Natural killer cell (primary cell): Measurements from ENCODE around the gene NAB1. TPM values are rescaled to one million over a fixed set of nuclear protein-coding genes. Genes with fewer than 3 reads are reported as not detected.

ENCODE experiments used
- ATAC-seq, 3 donors: fragments of 150-1000 bp in 2 of 3; fragments of 200-7000 bp in 1 of 3; cut with Tn5 transposase; 1 replicate in 1 of 3; 2 replicates in 2 of 3; pipeline ENCODE4 v1.10.0; 2021; ENCODE audit warnings: mild to moderate bottlenecking in 2 of 3, moderate library complexity in 2 of 3
- DNase-seq, 2 donors: peaks; one replicate each; pipeline versions ENCODE4 v3.0.0 to v3.0.0-alpha.2; 2013 to 2021; ENCODE audit warnings: mixed read lengths in 1 of 2
- H3K27ac ChIP-seq: one replicate; pipeline ENCODE4 v1.5.1; 2013; ENCODE audit warnings: mild to moderate bottlenecking, low read length
- H3K27me3 ChIP-seq: one replicate; pipeline ENCODE4 v1.6.1; 2013; ENCODE audit warnings: low read length; ENCODE audit not compliant: control insufficient read depth, insufficient read depth
- H3K36me3 ChIP-seq: one replicate; pipeline ENCODE4 v1.6.1; 2013; ENCODE audit warnings: low read length; ENCODE audit not compliant: control insufficient read depth, insufficient read depth
- H3K4me1 ChIP-seq: one replicate; pipeline ENCODE4 v1.6.1; 2013; ENCODE audit warnings: low read length; ENCODE audit not compliant: control insufficient read depth, insufficient read depth
- H3K4me3 ChIP-seq: one replicate; pipeline ENCODE4 v1.5.1; 2013; ENCODE audit warnings: low read length
- H3K9me3 ChIP-seq: one replicate; pipeline ENCODE4 v1.6.1; 2013; ENCODE audit warnings: low read length; ENCODE audit not compliant: control insufficient read depth, insufficient read depth
- H3K27ac Mint-ChIP-seq, 2 donors: one replicate each; pipeline ENCODE4 v1.8.0; 2022; ENCODE audit warnings: mild to moderate bottlenecking in 2 of 2, mixed read lengths in 2 of 2, moderate library complexity in 1 of 2
- H3K27me3 Mint-ChIP-seq, 2 donors: one replicate each; pipeline ENCODE4 v1.8.0; 2022; ENCODE audit warnings: low read depth in 2 of 2, mixed read lengths in 2 of 2
- H3K36me3 Mint-ChIP-seq: one replicate; pipeline ENCODE4 v1.8.0; 2022; ENCODE audit warnings: mixed read lengths
- H3K4me1 Mint-ChIP-seq, 2 donors: one replicate each; pipeline ENCODE4 v1.8.0; 2022; ENCODE audit warnings: mixed read lengths in 2 of 2
- H3K4me3 Mint-ChIP-seq: one replicate; pipeline ENCODE4 v1.8.0; 2022; ENCODE audit warnings: mild to moderate bottlenecking, moderate library complexity, mixed read lengths
- H3K9me3 Mint-ChIP-seq, 2 donors: one replicate each; pipeline ENCODE4 v1.8.0; 2022; ENCODE audit warnings: mixed read lengths in 2 of 2
- CTCF ChIP-seq: fragments of 200-600 bp; IDR thresholded peaks from one replicate; pipeline ENCODE4 v1.8.0; 2022; ENCODE audit warnings: antibody characterized with exemption
- WGBS: methylation state at CpG from one replicate; pipeline ENCODE4 v1.1.7; 2013; ENCODE audit warnings: missing lambda C conversion rate; ENCODE audit not compliant: insufficient coverage; 5-methylcytosine and 5-hydroxymethylcytosine counted together
- intact Hi-C: fragments of 100-400 bp; cut with micrococcal nuclease; formaldehyde crosslinking; loops from one replicate; pipeline ENCODE4 v1.14.2; 2022
- total RNA-seq, 4 donors: library from RNA; stranded (reverse); fragments of 120-200 nt in 1 of 4; gene quantifications; one replicate each; pipeline versions ENCODE4 v1.2.3 to v1.2.4, GENCODE V29; 2013 to 2022

Gene NAB1
- total RNA-seq, 3 donors from 2014 or later (not counting 1 experiment from before 2014, with no cell fraction given): 31.2 to 42.0 (median 37.8) TPM

DNA sequence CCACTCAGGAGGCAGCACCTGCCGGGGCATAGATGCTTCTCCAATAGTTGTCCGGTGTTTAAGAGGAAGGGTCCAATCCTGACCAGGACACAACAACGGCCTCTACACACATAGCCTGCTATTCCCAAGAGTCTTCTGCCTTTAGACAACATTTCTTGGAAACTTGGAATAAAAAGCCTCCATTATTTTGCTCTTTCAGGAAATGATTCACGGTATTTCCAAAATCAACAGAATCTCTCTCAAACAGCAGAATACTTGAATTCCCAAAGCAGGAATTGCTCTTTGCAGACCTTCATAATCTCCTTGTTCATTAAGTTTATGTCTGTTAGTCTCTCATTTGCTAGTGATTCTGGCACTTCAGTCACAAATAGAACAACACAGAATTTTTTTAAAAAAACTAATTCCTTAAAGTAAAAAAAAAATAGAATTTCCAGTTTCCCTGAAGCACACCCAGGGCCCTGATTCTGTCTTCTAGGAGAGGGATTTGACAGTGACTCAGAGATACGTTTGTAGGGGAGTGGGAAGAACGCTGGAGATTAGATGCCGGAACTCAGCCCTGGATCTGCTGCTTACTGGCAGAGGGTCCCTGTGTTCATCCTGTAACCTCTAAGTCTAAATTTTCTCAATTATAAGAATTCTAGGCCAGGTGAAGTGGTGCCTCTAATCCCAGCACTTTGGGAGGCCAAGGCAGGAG, 74.7 kb downstream of the NAB1 start:
- no peaks in the 10 kb centered on the region for H3K27me3 ChIP-seq
- TF ChIP-seq CTCF: no peak
- no peak overlapping the region for H3K4me3 ChIP-seq
- no peaks in the 10 kb centered on the region for H3K4me1 ChIP-seq
- intact Hi-C loops: no loop called here
- Mint-ChIP-seq H3K27me3 (peaks cover 4 to 7% of the 10 kb centered on the region in 2 donors), H3K4me3 (no peak overlapping the region), H3K27ac (no peak overlapping the region), H3K4me1 (no peaks in the 10 kb centered on the region), H3K9me3 (no peaks in the 10 kb centered on the region), H3K36me3 (no peaks in the 10 kb centered on the region)
- H3K27ac ChIP-seq: no peak overlapping the region
- 92% methylated on average over 7 of the region's 7 CpGs for WGBS
- no peak for DNase-seq
- ATAC-seq: no peak
- no peaks in the 10 kb centered on the region for H3K36me3 ChIP-seq
- no peaks in the 10 kb centered on the region for H3K9me3 ChIP-seq

DNA sequence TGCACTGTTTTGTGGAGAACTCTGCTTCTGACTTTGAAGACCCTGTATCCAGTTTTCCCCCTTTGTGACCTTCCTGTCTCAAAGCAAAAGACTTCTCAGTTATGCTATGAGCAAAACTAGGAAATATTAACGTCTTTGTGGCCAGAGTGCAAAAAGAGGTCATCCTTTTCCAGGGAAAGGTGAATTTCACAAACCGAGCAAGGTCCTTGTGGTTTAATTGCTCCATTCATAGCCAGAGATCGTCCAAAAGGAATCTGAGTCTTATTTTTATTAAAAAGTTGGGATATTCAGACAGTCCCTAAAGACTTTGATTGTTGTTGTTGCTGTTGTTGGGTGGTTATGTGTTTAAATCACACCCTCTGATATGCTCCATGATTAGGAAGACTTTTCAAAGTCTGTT, 77.4 kb downstream of the NAB1 start:
- Mint-ChIP-seq H3K36me3 (no peaks in the 10 kb centered on the region), H3K27me3 (peaks cover 0 to 4% of the 10 kb centered on the region in 2 donors), H3K4me1 (no peaks in the 10 kb centered on the region), H3K4me3 (no peak overlapping the region), H3K27ac (no peak overlapping the region), H3K9me3 (no peaks in the 10 kb centered on the region)
- Histone ChIP-seq H3K9me3 (no peaks in the 10 kb centered on the region), H3K27me3 (no peaks in the 10 kb centered on the region), H3K27ac (no peak overlapping the region), H3K4me1 (no peaks in the 10 kb centered on the region), H3K4me3 (no peak overlapping the region), H3K36me3 (no peaks in the 10 kb centered on the region)
- no peak for DNase-seq
- ATAC-seq: no peak
- intact Hi-C loops: no loop called here
- 67% methylated on average over 3 of the region's 3 CpGs for WGBS
- TF ChIP-seq CTCF: no peak

DNA sequence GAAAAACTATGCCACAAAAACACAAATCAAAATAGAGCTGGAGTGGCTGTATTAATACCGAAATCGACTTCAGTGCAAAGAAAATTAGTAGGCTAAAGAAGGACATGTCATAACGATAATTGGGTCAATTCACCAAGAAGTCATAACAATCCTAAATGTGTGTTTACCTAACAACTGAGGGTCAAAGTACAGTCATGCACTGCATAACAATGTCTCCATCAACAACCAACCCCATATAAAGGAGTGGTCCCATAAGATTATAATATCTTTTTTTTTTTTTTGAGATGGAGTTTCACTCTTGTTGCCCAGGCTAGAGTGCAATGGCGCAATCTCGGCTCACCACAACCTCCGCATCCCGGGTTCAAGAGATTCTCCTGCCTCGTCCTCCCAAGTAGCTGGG, 87.5 kb downstream of the NAB1 start:
- no peak overlapping the region for H3K27ac Mint-ChIP-seq
- WGBS: 96% methylated on average over 8 of the region's 8 CpGs
- TF ChIP-seq CTCF: no peak

DNA sequence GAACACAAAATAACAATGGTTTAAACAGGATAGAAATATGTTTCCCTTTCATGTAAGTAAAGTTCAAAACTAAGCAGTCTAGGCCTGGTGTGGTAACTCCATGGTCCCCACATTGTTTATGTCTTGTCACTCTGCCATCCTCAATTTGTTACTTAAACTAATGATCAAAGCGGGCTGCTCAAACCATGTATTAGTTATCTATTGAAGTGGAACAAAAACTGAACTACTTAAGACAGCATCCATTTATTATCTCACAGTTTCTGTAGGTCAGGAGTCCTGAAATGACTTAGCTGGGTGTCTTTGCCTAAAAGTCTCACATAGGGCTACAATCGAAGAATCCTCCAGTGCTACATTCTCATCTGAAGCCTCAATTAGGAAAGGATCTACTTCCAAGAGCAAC, 91.6 kb downstream of the NAB1 start:
- Mint-ChIP-seq H3K4me1 (no peaks in the 10 kb centered on the region), H3K36me3 (no peaks in the 10 kb centered on the region), H3K27ac (no peak overlapping the region), H3K9me3 (no peaks in the 10 kb centered on the region), H3K4me3 (no peak overlapping the region), H3K27me3 (peaks cover 15 to 42% of the 10 kb centered on the region in 2 donors)
- H3K27me3 ChIP-seq: no peaks in the 10 kb centered on the region
- ATAC-seq (no peak), DNase-seq (no peak)
- no peaks in the 10 kb centered on the region for H3K36me3 ChIP-seq
- H3K4me3 ChIP-seq: no peak overlapping the region
- no peaks in the 10 kb centered on the region for H3K4me1 ChIP-seq
- H3K9me3 ChIP-seq: no peaks in the 10 kb centered on the region
- intact Hi-C loops: no loop called here
- TF ChIP-seq CTCF: no peak
- H3K27ac ChIP-seq: no peak overlapping the region
- 50% methylated on average over 1 of the region's 2 CpGs for WGBS

More for the DNA sequence above, 87.5 kb downstream of the NAB1 start:
- ATAC-seq (no peak), DNase-seq (no peak)
- Mint-ChIP-seq H3K27me3 (peaks cover 9 to 32% of the 10 kb centered on the region in 2 donors), H3K36me3 (no peaks in the 10 kb centered on the region), H3K4me1 (no peaks in the 10 kb centered on the region), H3K4me3 (no peak overlapping the region), H3K9me3 (no peaks in the 10 kb centered on the region)
- intact Hi-C loops: no loop called here
- H3K27ac ChIP-seq: no peak overlapping the region
- no peaks in the 10 kb centered on the region for H3K4me1 ChIP-seq
- H3K9me3 ChIP-seq: no peaks in the 10 kb centered on the region
- H3K27me3 ChIP-seq: no peaks in the 10 kb centered on the region
- no peak overlapping the region for H3K4me3 ChIP-seq
- no peaks in the 10 kb centered on the region for H3K36me3 ChIP-seq
